ENCODE results near the gene HSPG2.

The HSPG2 gene

DNA sequence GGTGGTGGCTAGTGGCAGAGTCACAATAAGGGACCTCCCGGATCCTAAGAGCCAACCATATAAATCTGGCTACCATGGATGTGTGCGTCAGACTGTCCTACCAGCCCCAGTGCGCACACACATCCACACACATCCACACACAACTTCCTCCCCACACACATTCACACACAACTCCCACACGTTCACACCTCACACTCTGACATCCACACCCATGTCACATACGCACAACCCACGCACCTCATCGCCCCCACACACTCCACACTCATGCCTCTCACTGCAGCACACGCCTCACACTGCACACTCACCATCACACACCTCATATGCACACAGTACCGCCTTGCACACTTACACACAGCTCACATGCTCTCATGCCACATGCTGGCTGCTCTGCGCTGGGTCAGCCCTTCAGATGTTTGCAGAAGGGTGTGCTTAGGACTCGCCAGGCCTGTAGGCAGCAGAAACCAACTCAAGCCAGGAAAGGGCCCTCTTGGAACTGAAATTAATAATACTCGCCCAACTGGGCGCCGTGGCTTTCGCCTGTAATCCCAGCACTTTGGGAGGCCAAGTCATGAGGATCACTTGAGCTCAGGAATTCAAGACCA is 122.0 kb downstream of the HSPG2 start:
- no peak for FAIRE-seq
- no peak for TF ChIP-seq SPI1 (IDR thresholded peaks at IDR 0.05; ENCODE audit: low read depth, low read length)
- no peak for TF ChIP-seq POLR2AphosphoS5 (IDR thresholded peaks at IDR 0.05; ENCODE audit: low read depth, low read length)
- TF ChIP-seq POLR2A (IDR thresholded peaks at IDR 0.05; ENCODE audit: low read depth, low read length), result no peak
- TF ChIP-seq TAF1 (IDR thresholded peaks at IDR 0.05; ENCODE audit: low read depth, low read length), result no peak
- 0 out of 2 replicates have a peak, but pooled peaks have one; percentile 32 for TF ChIP-seq POU2F2 (IDR thresholded peaks at IDR 0.05; ENCODE audit: low read depth, low read length)
- no peak for DNase-seq (ENCODE audit: insufficient read length, low spot score)

- FAIRE-seq, result peak; percentile 92
- peak; percentile 85 for DNase-seq (ENCODE audit: insufficient read length, low spot score)
- TF ChIP-seq POLR2AphosphoS5 (IDR thresholded peaks at IDR 0.05; ENCODE audit: low read depth, low read length) (no peak), POU2F2 (IDR thresholded peaks at IDR 0.05; ENCODE audit: low read depth, low read length) (no peak), POLR2A (IDR thresholded peaks at IDR 0.05; ENCODE audit: low read depth, low read length) (no peak), SPI1 (IDR thresholded peaks at IDR 0.05; ENCODE audit: low read depth, low read length) (peak; percentile 50; the same call in 1 of the 2 replicates), PAX5 (IDR thresholded peaks at IDR 0.05; ENCODE audit: insufficient read depth, low read length, severe bottlenecking) (no peak)
Measured at GRCh38 chr1:21814241-21814918, 122.7 kb downstream of the HSPG2 start.

DNA sequence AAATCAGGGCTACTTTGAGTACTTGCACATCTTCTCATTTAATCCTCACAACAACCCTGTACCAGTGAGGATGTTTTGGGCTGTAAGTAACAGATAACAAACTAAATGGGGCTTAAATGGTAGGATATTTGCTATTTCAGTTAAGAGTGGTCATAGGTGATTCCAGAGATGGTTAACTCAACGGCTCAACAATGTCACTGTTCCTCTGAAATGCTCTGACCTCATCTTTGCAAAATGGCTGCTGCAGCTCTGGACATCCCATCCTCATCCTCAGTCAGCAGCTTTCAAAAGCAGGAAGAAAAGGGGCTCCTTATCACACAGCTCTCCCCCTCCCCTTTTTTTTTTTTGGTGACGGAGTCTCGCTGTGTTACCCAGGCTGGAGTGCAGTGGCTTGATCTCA is 123.6 kb downstream of the HSPG2 start:
- DNase-seq (ENCODE audit: insufficient read length, low spot score) (no peak), FAIRE-seq (no peak)
- TF ChIP-seq PAX5 (IDR thresholded peaks at IDR 0.05; ENCODE audit: insufficient read depth, low read length, severe bottlenecking) (no peak), POLR2A (IDR thresholded peaks at IDR 0.05; ENCODE audit: low read depth, low read length) (no peak), SPI1 (IDR thresholded peaks at IDR 0.05; ENCODE audit: low read depth, low read length) (no peak), POLR2AphosphoS5 (IDR thresholded peaks at IDR 0.05; ENCODE audit: low read depth, low read length) (no peak)

GRCh38 chr1:21811875-21812305 is 125.2 kb downstream of the HSPG2 start, which contains the start of gene LDLRAD2:
TSS of gene LDLRAD2 (plus strand) at chr1:21812265. CDS start at chr1:21812452, 187 bp downstream.
- DNase-seq (ENCODE audit: insufficient read length, low spot score), result no peak
- TF ChIP-seq SPI1 (IDR thresholded peaks at IDR 0.05; ENCODE audit: low read depth, low read length) (no peak), PAX5 (IDR thresholded peaks at IDR 0.05; ENCODE audit: insufficient read depth, low read length, severe bottlenecking) (no peak), POLR2AphosphoS5 (IDR thresholded peaks at IDR 0.05; ENCODE audit: low read depth, low read length) (no peak), TAF1 (IDR thresholded peaks at IDR 0.05; ENCODE audit: low read depth, low read length) (no peak), POLR2A (IDR thresholded peaks at IDR 0.05; ENCODE audit: low read depth, low read length) (no peak), POU2F2 (IDR thresholded peaks at IDR 0.05; ENCODE audit: low read depth, low read length) (no peak)
- no peak for FAIRE-seq

- no peak for TF ChIP-seq PAX5 (IDR thresholded peaks at IDR 0.05; ENCODE audit: insufficient read depth, low read length, severe bottlenecking)
- TF ChIP-seq TAF1 (IDR thresholded peaks at IDR 0.05; ENCODE audit: low read depth, low read length), result no peak
- TF ChIP-seq POU2F2 (IDR thresholded peaks at IDR 0.05; ENCODE audit: low read depth, low read length), result no peak
- TF ChIP-seq POLR2A (IDR thresholded peaks at IDR 0.05; ENCODE audit: low read depth, low read length), result no peak
- TF ChIP-seq SPI1 (IDR thresholded peaks at IDR 0.05; ENCODE audit: low read depth, low read length), result no peak
- TF ChIP-seq POLR2AphosphoS5 (IDR thresholded peaks at IDR 0.05; ENCODE audit: low read depth, low read length), result no peak
- FAIRE-seq, result no peak
- DNase-seq (ENCODE audit: insufficient read length, low spot score), result no peak
Measured at GRCh38 chr1:21804536-21804935, 132.6 kb downstream of the HSPG2 start.

GRCh38 chr1:21801100-21801499 is 136.0 kb downstream of the HSPG2 start:
- no peak for DNase-seq (ENCODE audit: insufficient read length, low spot score)
- no peak for FAIRE-seq
- no peak for TF ChIP-seq POLR2A (IDR thresholded peaks at IDR 0.05; ENCODE audit: low read depth, low read length)
- TF ChIP-seq SPI1 (IDR thresholded peaks at IDR 0.05; ENCODE audit: low read depth, low read length), result no peak
- no peak for TF ChIP-seq POU2F2 (IDR thresholded peaks at IDR 0.05; ENCODE audit: low read depth, low read length)
- TF ChIP-seq PAX5 (IDR thresholded peaks at IDR 0.05; ENCODE audit: insufficient read depth, low read length, severe bottlenecking), result no peak
- TF ChIP-seq POLR2AphosphoS5 (IDR thresholded peaks at IDR 0.05; ENCODE audit: low read depth, low read length), result no peak
- no peak for TF ChIP-seq TAF1 (IDR thresholded peaks at IDR 0.05; ENCODE audit: low read depth, low read length)

DNA sequence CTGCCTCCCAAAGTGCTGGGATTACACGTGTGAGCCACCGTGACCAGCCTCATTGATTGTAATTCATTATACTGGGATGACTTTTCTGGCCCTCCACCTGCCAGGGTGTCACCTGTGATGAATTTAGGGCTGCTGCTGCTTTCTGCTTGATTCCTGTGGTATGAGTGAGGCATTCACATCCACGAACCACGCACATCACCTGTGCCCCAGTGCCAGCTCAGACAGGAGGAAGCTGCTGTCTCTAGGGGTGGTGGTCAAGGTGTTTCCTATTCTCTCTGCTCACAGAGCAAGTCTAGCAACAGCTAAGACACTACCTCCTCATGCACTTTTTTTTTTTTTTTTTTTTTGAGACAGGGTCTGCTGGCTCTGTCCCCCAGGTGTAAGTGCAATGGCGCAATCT is 137.4 kb downstream of the HSPG2 start:
- no peak for DNase-seq (ENCODE audit: insufficient read length, low spot score)

DNA sequence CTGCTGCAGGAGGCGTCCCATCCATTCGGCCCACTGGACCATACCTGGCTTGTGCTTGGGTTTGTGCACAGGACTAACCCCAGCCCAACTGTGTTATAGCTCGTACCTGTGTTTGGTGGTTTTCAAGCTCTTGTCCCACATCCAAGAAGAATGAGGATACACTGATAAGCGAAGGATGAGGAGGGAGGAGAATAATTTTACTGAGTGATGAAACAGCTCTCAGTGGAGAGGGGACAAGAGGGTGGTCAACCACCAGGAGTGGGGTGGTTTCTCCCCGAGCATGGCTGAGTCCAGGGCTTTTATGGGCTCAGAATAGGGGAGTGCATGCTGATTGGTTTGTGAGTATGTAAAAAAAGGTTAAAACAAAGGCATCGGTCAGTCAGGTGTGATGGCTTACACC is 142.0 kb downstream of the HSPG2 start:
- FAIRE-seq (no peak), DNase-seq (ENCODE audit: insufficient read length, low spot score) (no peak)
- no peak for TF ChIP-seq POU2F2 (IDR thresholded peaks at IDR 0.05; ENCODE audit: low read depth, low read length)
- no peak for TF ChIP-seq PAX5 (IDR thresholded peaks at IDR 0.05; ENCODE audit: insufficient read depth, low read length, severe bottlenecking)
- no peak for TF ChIP-seq TAF1 (IDR thresholded peaks at IDR 0.05; ENCODE audit: low read depth, low read length)
- no peak for TF ChIP-seq POLR2AphosphoS5 (IDR thresholded peaks at IDR 0.05; ENCODE audit: low read depth, low read length)
- TF ChIP-seq POLR2A (IDR thresholded peaks at IDR 0.05; ENCODE audit: low read depth, low read length), result no peak
- no peak for TF ChIP-seq SPI1 (IDR thresholded peaks at IDR 0.05; ENCODE audit: low read depth, low read length)

More for the DNA sequence above, 137.4 kb downstream of the HSPG2 start:
- TF ChIP-seq SPI1 (IDR thresholded peaks at IDR 0.05; ENCODE audit: low read depth, low read length), result no peak
- no peak for TF ChIP-seq POLR2AphosphoS5 (IDR thresholded peaks at IDR 0.05; ENCODE audit: low read depth, low read length)
- TF ChIP-seq POU2F2 (IDR thresholded peaks at IDR 0.05; ENCODE audit: low read depth, low read length), result no peak
- no peak for TF ChIP-seq POLR2A (IDR thresholded peaks at IDR 0.05; ENCODE audit: low read depth, low read length)
- no peak for TF ChIP-seq TAF1 (IDR thresholded peaks at IDR 0.05; ENCODE audit: low read depth, low read length)
- TF ChIP-seq PAX5 (IDR thresholded peaks at IDR 0.05; ENCODE audit: insufficient read depth, low read length, severe bottlenecking), result no peak
- FAIRE-seq, result no peak

DNA sequence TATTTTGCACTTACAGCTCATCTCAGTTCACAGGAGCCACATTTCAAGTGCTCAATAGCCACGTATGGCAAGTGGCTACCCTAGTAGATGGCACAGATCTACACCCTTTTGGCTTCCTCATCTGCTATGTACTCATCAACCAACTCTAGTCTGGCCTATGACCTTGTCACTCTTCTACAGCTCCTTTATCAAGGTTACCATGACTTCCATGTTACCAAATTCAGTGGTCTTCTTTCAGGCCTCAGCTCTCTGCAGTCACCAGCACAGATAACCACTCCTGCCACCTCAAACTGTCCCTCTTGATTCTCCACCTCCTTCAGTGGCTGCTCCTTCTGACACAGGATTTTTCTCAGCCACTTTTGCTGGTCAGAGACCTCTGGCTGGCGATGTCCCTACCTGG is 142.5 kb downstream of the HSPG2 start:
- no peak for FAIRE-seq
- no peak for DNase-seq (ENCODE audit: insufficient read length, low spot score)
- TF ChIP-seq POLR2AphosphoS5 (IDR thresholded peaks at IDR 0.05; ENCODE audit: low read depth, low read length) (no peak), PAX5 (IDR thresholded peaks at IDR 0.05; ENCODE audit: insufficient read depth, low read length, severe bottlenecking) (no peak), TAF1 (IDR thresholded peaks at IDR 0.05; ENCODE audit: low read depth, low read length) (no peak), POLR2A (IDR thresholded peaks at IDR 0.05; ENCODE audit: low read depth, low read length) (no peak), POU2F2 (IDR thresholded peaks at IDR 0.05; ENCODE audit: low read depth, low read length) (no peak), SPI1 (IDR thresholded peaks at IDR 0.05; ENCODE audit: low read depth, low read length) (no peak)

Data from GM12891 (cell line).